ENCODE data around the gene NCF2.

DNA sequence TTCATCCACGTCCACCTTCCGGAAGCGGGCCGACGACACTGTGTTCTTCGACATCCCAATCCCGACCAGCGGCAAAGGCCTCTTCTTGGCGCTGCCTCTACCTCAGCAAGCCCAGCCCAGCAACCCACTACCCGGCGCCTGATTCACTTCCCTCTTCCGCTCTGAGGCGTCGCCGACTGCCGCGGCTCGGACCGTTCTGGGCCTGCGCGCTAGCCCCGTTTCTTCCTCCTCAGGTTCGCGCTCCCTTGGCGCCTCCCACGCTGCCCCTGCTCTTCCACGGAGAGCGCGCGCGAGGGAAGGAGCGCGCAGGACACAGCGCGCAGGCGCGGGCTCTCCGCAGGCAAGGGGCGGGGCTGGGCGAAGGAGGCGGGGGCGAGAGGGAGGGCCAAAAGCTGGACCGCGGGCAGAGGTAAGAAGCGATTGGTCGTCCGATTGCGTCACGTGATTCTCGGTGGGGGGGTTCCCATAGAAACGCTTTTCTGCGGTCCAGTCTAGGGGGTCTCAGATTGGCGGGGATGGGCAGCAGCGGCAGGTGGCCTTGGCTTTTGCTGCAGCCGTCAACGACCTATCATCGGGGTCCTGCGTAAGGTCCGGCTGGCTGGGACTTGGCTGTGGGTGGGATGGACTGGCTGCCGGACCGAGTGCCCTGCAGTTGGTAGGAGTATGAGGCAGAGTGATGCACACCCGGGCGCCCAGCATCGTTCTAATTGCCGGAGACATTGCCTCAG, 45.5 kb upstream of the NCF2 start, which contains the start of gene ARPC5:
- peak; percentile 87 for TF ChIP-seq TAF1 (IDR thresholded peaks at IDR 0.05; ENCODE audit: borderline replicate concordance, low read depth, low read length)
- peak; percentile 95 for TF ChIP-seq POLR2A (IDR thresholded peaks at IDR 0.05; ENCODE audit: low read depth, low read length)
